ENCODE results near the gene PPP2R3A.

GRCh38 chr3:135980343-135980742 is 14.8 kb downstream of the PPP2R3A start:
- TF ChIP-seq CTCF (IDR thresholded peaks at IDR 0.05; ENCODE audit: low read depth, low read length) (no peak), MYC (IDR thresholded peaks at IDR 0.05; ENCODE audit: low read depth, low read length) (no peak), POLR2A (IDR thresholded peaks at IDR 0.05; ENCODE audit: extremely low read depth, insufficient read length) (no peak), MAX (IDR thresholded peaks at IDR 0.05; ENCODE audit: low read depth, low read length) (no peak)
